Jurkat, Clone E6-1 (cell line): ENCODE data around the gene NECAP2.
A peak's percentile ranks its signal among the peaks of the same experiment; 100 is the strongest.

ENCODE experiments used
- DNase-seq: peaks from one replicate; pipeline ENCODE4 v3.0.0-alpha.2; 2011; ENCODE audit warnings: low read depth, low spot score
- H3K4me3 ChIP-seq: 2 replicates; pipeline ENCODE4 v1.5.1; 2011; ENCODE audit warnings: mild to moderate bottlenecking, low read length, control low read depth, moderate library complexity

The NECAP2 gene

DNA sequence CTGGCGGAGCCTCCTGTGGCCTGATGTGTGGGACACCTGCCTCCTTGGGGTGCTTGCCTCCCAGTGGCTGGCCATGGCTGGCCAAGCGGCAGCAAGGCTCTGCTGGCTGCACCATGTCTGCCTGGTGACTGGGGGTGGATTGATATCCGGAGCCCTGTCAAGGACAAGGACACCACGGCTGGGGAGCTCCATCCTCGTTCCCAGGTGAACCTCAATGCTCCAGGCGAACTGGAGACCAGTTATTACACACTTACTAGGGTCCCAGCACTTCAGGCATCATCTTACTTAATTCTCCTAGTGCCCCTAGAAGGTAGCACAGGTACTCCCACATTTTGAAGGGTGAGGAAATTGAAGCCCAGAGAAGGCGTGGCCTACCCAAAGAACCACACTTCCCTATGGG is 18.5 kb upstream of the NECAP2 start:
- no peak overlapping the region for H3K4me3 ChIP-seq
- DNase-seq, result no peak

DNA sequence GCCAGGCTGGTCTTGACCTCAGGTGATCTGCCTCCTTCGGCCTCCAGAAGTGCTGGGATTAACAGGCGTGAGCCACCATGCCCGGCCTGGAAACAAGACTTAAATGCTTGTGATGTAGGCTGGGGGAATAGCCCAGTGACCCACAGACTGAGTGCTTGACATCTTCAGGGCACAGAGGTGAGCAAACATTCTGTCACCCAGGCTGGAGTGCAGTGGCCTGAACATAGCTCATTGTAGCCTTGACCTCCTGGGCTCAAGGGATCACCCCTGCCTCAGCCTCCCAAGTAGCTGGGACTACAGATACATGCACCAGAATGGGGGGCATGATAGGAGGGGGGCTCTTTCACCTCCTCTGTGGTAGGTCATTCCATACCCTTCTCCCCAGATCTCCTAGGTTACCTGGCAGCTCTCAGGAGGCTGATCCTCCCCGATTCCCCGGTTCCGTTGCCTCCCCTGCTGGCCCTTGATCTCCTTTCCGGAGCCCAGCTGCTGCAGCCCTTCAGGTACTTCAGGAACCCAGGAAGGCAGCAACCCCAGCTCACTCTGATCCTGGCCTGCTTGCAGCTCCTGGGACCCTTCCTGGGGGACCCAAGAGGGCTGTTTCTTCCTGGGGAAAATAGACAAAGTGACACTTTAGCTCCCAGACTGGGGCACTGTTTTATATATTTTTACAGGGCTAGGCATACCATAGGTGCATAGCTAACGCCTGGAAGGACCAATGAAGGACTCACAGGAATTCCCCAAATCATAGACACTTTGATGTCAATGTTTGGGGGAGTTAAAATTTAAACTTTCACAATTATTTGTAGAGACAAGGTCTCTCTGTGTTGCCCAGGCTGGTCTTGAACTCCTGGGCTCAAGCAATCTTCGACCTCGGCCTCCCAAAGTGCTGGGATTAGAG is 15.1 kb upstream of the NECAP2 start:
- H3K4me3 ChIP-seq, result no peak overlapping the region
- DNase-seq, result no peak

DNA sequence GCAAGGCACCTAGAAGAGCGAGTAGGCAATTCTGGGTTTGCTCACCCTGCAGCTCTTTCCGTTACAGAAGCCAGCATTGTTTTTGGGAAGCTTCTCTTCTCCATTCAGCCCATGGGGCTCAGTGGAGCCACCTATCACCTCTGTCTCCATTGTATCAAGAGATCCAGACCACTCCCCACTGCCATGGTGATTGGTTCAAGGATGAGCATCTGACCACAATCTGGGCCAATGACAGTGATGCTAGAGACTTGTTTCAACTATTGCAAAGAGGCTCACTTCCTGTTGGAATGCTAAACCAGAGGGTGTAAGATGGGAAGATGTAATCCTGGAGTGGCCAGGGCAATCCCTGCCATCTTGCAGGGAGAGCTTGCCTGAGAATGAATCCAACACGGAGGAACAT is 9.9 kb upstream of the NECAP2 start:
- DNase-seq, result peak; percentile 44
- no peak overlapping the region for H3K4me3 ChIP-seq

DNA sequence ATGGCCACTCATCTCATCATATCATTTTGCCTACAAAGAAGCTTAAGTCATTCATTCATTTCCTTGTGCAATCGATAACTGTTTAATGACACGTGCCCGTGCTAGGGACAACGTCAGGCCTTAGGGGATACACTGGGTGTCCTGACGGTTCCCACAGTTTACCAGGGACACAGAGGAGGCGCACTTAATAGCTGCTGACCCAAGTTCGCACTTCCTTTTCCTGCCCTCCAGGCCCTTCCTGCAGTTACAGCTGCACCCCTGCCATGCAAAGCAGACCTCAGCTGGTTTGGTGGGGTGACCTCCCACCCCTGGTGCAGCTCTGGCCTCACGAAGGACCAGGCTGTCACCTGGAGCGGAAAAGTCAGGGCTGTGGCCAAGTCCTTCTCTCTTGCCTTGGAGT is 7.5 kb upstream of the NECAP2 start:
- no peak for DNase-seq
- no peak overlapping the region for H3K4me3 ChIP-seq

DNA sequence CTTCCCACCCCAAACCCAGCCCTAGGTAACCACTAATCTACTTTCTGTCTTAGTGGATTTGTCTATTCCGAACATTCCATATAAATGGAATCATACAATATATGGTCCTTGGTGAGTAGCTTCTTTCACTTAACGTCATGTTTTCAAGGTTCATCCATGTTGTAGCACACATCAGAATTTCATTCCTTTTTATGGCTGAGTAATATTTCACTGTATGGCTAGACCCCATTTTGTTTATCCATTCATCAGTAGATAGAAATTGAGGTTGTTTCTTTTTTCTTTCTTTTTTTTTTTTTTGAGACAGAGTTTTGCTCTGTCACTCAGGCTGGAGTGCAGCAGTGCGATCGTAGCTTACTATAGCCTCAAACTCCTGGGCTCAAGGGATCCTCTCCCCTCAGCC is 6.5 kb upstream of the NECAP2 start:
- no peak overlapping the region for H3K4me3 ChIP-seq
- no peak for DNase-seq

DNA sequence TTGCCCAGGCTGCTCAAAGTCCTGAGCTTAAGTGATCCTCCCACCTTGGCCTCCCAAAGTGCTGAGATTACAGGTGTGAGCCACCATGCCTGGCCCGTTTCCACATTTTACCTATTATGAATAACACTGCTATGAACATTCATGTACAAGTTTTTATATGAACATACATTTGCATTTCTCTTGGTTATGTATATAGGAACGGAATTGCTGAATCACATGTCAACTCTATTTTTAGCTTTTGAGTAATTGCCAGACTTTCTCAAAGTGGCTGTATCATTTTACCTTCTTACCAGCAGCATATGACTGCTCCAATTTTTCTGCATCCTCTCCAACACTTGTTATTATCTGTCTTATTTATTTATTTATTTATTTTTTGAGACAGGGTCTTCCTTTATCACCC is 6.0 kb upstream of the NECAP2 start:
- no peak overlapping the region for H3K4me3 ChIP-seq
- no peak for DNase-seq

DNA sequence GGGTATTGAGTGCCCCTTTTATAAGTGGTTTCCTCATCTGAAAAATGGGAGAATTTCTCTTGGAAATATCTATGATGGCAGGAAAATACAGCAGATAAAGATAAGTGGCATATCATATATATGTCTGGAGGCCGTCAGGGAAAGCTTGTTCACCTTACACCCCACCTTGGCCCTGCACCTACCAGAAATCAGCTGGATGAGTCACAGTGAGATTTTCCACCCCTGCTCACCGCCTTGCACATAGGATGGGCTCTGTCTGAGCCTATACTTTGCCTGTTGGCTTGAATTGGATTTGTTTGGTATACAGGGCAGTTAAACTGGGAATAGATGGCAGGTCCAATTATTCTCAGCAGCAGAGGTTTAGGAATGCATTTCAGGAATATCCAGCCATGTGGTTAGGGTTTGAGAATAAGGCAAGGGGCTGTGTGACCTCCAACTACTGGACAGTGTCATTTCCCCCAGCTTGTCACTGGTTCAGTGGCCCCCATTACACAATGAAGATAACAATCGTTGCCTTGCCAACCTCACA is 3.5 kb upstream of the NECAP2 start, which contains the start of gene SPATA21:
Gene SPATA21 (minus strand): TSS at position 479 of the 529 bp plus-strand sequence. CDS start 6,053 bp downstream, outside the sequence.
- no peak within 1 kb of the TSS for H3K4me3 ChIP-seq
- no peak for DNase-seq

DNA sequence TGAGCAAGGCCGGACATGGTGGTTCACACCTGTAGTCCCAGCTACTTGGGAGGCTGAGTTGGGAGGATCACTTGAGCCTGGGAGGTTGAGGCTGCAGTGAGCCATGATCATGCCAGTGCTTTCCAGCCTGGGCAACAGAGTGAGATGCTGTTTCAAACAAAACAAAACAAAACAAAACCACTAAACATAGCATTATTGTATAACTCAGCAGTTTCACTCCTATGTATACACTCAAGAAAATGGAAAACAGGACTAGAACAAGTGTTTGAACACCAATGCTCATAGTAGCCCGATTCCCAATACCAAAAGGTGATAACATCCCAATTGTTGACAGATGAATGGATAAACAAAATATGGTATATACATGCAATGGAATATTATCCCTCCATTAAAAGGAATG is 2.0 kb upstream of the NECAP2 start:
- no peak for DNase-seq
- H3K4me3 ChIP-seq, result no peak overlapping the region

DNA sequence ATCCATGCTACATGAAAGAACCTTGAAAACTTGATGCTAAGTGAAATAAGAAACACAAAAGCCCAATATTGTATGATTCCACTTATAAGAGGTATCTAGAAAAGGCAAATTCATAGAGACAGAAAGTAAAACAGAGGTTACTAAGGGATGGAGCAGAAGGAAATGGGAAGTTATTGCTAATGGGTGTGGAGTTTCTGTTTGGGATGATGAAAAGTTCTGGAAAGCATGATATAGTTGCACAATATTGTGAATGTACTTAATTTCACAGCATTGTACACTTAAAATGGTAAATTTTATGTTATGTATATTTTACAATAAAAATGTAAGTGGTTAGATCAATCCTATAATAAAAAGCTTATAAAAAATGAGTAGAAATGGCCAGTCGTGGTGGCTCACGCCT is 1.6 kb upstream of the NECAP2 start:
- DNase-seq, result no peak
- H3K4me3 ChIP-seq, result no peak overlapping the region

DNA sequence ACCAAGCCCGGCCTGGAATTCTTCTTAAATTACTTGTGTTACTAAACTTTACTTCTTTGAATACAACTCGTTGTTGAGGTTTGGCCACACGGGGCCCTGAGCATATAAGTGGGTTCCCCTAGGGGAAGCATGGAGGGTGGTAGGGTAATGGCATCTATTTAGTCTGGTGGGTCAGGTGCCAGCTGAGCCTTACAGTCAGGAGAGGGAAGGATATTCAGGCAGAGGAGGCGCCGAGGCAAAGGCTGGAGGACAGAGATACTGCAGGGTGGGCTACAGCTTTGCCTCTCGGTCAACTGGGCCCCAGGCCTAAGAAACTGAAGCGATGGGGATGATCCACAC is 424 bp upstream of the NECAP2 start:
- H3K4me3 ChIP-seq, result peak overlapping the region; percentile 99
- peak; percentile 12 for DNase-seq

DNA sequence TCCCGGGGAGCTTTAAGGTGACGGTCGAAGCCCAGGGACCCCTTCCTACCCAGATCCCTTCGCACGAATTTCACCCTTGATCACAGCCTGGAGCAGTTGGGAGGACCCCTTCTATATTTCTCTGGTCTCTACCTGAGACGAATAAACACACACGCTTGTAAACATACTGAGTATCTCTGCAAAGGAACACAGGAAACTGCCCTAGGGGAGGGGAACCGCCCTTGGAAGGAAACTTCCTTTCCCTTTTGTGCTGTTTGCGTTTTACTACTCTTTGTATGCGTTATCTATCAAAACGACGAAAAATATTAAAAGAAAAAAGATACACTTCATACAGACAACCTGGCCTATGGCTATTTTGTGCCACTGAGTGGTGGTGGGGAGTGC is 750 bp downstream of the NECAP2 start:
- peak overlapping the region; percentile 99 for H3K4me3 ChIP-seq
- peak; percentile 17 for DNase-seq

DNA sequence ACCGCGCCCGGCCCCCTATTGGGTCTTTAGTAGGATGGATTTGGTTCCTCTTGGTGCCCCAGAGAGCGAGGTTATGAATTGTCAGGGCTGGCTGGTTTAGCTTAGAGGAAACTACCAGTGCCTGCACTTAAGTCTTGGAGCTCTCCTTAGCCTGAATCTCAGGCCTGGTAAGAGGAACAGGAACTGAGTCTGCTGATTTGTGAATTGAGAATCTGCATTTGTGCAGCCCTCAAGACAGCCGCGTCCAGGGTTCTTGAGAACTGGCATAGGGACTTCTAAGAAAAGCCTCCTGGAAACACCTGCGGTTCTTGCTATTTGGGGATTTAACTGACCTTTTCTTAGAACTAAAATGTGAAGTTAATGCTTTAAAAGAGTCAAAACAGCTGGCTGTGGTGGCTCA is 1.7 kb downstream of the NECAP2 start:
- DNase-seq, result no peak
- no peak overlapping the region for H3K4me3 ChIP-seq

DNA sequence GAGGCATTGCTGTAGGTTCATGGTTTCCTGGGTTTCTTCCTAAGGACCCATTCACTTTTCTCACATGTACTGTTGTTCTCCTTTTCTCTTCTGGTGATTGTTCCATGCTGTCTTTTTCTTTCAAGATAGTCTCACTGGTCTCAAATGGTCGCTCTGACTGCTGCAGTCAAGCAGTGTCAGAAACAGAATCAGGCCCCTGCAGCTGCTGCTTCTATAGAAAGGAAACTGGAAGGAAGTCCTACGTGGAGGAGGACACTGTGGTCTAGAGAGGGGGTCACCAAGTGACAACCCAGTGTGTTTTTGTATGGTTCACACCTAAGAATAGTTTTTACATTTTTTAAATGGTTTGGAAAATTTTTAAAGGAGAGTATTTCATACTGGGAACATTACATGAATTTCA is 2.4 kb downstream of the NECAP2 start:
- no peak for DNase-seq
- H3K4me3 ChIP-seq, result no peak overlapping the region

DNA sequence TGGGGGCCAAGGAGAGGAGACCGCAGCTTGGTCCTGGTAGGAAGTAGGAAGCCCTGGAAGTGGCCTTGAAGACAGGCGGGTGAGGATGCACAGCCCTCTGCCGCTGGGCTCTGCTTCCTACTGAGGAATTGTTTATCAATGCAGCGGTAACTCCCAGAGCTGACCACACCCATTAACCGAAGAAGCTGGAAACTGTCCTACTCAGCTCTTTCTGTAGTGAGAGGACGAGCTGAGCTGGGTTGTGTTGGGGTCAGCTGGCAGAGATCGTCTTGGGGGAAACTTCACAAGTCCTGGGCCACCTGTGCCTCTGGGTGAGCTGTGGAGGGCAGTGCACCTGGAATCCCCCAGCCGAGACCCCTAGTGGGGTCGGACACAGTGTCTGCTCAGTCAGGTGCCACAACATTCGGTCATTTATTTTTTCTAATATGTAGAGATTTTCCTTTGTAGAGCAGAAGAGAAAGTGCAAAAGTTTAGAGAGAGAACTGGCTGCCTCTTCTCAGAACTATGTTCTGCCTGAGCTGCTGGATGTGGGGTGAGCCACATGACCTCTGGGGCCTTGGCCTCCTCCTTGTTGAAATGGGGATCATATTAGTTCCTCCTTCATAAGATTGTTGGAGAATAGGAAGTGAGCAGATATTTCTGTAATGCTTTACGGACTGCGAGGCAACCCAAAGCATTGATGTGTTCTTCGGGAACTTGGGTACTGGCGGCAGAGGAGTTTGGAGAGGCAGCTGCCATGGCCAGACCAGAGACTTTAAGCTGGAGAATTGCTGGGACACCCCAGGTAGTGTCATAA is 3.6 kb downstream of the NECAP2 start:
- DNase-seq, result no peak
- no peak overlapping the region for H3K4me3 ChIP-seq

DNA sequence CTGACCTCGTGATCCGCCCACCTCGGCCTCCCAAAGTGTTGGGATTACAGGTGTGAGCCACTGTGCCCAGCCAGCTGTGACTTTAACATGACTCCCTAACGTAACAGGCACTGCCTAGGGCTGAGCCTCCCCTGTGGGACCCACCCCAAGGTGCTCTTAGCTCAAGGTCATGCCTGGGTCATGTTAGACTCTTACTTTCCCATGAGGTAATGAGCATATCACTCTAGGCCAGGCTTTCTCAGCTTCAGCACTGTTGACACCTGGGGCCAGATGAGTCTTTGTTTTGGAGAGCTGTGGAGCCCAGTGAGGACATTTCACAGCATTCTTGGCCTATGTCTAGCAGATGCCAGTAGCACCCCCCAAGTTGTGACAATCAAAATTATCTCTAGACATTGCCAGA is 4.5 kb downstream of the NECAP2 start:
- no peak for DNase-seq
- no peak overlapping the region for H3K4me3 ChIP-seq

DNA sequence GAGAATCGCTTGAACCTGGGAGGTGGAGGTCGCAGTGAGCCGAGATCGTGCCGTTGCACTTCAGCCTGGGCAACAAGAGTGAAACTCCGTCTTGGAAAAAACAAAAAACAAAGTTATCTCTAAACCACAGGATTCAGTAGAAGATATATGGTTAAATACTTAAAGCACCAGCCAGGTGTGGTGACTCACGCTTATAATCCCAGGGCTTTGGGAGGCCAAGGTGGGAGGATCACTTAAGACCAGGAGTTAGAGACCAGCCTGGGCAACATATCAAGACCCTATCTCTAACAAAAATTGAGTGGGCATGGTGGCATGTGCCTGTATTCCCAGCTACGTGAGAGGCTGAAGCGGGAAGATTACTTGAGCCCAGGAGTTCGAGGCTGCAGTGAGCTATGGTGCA is 5.6 kb downstream of the NECAP2 start:
- H3K4me3 ChIP-seq, result no peak overlapping the region
- no peak for DNase-seq

DNA sequence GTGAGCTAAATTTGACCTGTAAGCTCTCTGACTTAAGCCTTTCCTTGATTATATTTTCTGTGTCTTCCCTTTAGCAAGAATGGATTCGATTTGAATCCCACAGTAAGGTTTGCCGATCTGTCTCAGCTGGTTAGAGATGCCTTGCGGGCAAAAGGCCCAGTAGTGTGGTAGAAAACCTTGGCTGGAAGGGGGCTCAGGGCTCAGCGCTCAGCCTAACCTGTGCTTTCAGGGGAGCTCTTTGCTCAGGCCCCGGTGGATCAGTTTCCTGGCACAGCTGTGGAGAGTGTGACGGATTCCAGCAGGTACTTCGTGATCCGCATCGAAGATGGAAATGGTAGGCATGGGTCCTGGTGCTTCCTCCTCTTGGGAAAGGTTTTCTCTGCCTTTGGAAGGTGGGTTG is 7.1 kb downstream of the NECAP2 start:
- no peak for DNase-seq
- no peak overlapping the region for H3K4me3 ChIP-seq

DNA sequence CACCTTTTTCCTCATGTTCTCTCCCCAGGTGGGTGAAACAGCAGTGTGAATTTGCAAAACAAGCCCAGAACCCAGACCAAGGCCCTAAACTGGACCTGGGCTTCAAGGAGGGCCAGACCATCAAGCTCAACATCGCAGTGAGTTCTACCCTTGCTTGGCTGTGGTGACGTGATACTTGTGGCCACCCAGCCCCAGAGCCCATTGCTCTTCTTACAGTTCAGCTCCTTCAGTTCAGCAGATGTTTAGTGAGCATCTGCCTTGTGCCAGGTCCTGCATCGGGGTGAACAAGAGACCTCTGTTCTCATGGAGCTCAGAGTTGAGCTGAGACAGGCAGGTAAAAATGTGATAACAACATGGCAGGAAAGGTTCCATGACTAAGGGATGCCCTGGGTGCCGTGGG is 8.5 kb downstream of the NECAP2 start:
- no peak overlapping the region for H3K4me3 ChIP-seq

DNA sequence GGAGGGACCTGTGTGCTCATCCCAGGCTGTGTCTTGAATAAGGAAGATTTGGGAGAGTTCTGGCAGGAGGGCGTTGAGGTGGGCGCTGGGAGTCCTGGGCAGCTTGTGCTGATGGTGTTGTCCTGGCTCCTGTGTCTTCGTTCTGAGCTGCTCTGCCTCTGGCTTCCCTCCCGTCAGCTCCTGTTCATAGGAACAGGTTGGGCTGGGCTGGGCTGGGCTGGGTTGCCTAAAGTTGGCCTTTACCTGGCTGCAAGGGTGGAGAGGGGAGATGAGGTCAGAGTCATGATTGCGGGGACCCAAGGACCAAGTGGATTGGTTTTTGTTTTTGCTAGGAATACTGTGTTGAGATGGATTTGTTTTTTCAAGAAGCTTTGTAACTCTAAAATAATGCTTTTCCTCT is 9.1 kb downstream of the NECAP2 start:
- no peak overlapping the region for H3K4me3 ChIP-seq
- DNase-seq, result no peak

More for the DNA sequence above, 8.5 kb downstream of the NECAP2 start:
- DNase-seq, result no peak

DNA sequence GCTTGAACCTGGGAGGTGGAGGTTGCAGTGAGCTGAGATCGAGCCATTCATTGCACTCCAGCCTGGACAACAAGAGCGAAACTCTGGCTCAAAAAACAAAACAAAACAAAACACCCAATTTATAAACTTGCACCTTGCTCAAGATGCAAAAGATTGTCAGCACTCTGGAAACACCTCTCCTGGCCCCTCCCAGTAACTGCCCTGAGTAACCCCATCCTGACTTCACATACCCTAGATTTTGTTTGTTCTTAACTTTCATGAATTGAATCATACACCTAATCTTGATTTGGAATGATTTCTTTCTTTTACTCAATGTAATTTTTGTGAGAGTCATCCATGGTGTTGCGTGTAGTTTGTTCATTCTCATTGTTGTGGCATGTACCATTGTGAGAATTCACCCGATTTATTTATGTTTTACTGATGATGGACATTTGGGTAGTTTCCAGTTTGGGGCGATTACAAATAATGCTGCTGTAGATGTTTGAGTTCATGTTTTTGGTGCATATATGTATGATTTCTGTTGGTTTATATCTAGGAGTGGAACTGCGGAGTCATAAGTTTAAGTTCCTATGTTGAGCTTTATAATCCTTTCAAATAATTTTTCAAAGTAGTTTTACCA is 10.4 kb downstream of the NECAP2 start:
- H3K4me3 ChIP-seq, result no peak overlapping the region
- DNase-seq, result no peak
